Right lobe of liver (tissue), 6 donors: ENCODE data around the gene PRR14. TPM values are rescaled to one million over a fixed set of nuclear protein-coding genes. Genes with fewer than 3 reads are reported as not detected.

Experiments used
- ATAC-seq, 4 donors: fragments of 200-7000 bp; cut with Tn5 transposase; one replicate each; pipeline ENCODE4 v1.9.1; 2020; ENCODE audit warnings: mild to moderate bottlenecking in 4 of 4, moderate library complexity in 4 of 4
- DNase-seq, 3 donors: peaks; one replicate each; pipeline ENCODE4 v3.0.0-alpha.2; 2020
- H3K27ac ChIP-seq, 3 donors: fragments of 200-600 bp; one replicate each; pipeline ENCODE4 v1.8.0; 2022
- H3K27me3 ChIP-seq, 2 donors: fragments of 200-600 bp; one replicate each; pipeline ENCODE4 v1.8.0; 2022
- H3K36me3 ChIP-seq, 4 donors: fragments of 200-600 bp; sonication (generic) in 1 of 4; one replicate each; pipeline versions ENCODE4 v1.5.1 to v1.8.0; 2017 to 2022; ENCODE audit warnings: control low read depth in 1 of 4
- H3K4me1 ChIP-seq, 4 donors: fragments of 200-600 bp; sonication (generic) in 1 of 4; one replicate each; pipeline versions ENCODE4 v1.5.1 to v1.8.0; 2017 to 2022; ENCODE audit warnings: control low read depth in 1 of 4
- H3K4me3 ChIP-seq, 3 donors: fragments of 200-600 bp; one replicate each; pipeline ENCODE4 v1.8.0; 2022
- H3K9me3 ChIP-seq, 4 donors: fragments of 200-600 bp; sonication (generic) in 1 of 4; one replicate each; pipeline versions ENCODE4 v1.5.1 to v1.8.0; 2017 to 2022; ENCODE audit warnings: control low read depth in 1 of 4
- POLR2A ChIP-seq: fragments of 450-650 bp; IDR thresholded peaks from one replicate; pipeline ENCODE4 v1.6.1; 2017; ENCODE audit warnings: antibody characterized with exemption, mild to moderate bottlenecking
- WGBS: methylation state at CpG from one replicate; pipeline ENCODE4 v1.1.6; 2018; ENCODE audit warnings: low coverage, low lambda C conversion rate; ENCODE audit not compliant: insufficient coverage; ENCODE audit errors: missing lambda C conversion rate; 5-methylcytosine and 5-hydroxymethylcytosine counted together
- intact Hi-C, 2 donors: fragments of 100-400 bp; cut with DNase I; formaldehyde crosslinking; loops; one replicate each; pipeline versions ENCODE4 v1.11.2 to v1.14.1; 2022
- total RNA-seq, 6 experiments: library from RNA; depleted of rRNA in 2 of 6; stranded (reverse); fragments of >200 nt in 2 of 6; fragmentation: NEBNext Ultra II Directional in 3 of 6; extraction: Animal tissue kit (Norgen Biotek cat#: 25700) in 3 of 6; gene quantifications; one replicate each; pipeline versions ENCODE4 v1.1.0 to v1.2.4, GENCODE V29; 2016 to 2023
- TF ChIP-seq, protein P1 (sequence below), 4 donors: fragments of 200-600 bp in 3 of 4; fragments of 450-650 bp in 1 of 4; IDR thresholded peaks; one replicate each; pipeline versions ENCODE4 v1.5.1 to v1.8.0; 2016 to 2022; ENCODE audit warnings: antibody characterized with exemption in 4 of 4, mild to moderate bottlenecking in 2 of 4
- donor health status: DM: no; HTN: yes; CAD: no.
- donor health status: DM: no; HTN: no; CAD: no.
- donor health status: DM: no; HTN: no; CAD: no.
- donor health status: DM: no; HTN: yes; CAD: no.
- donor health status: DM: no; HTN: yes; CAD: no.

The PRR14 gene
- total RNA-seq, 6 experiments from 2014 or later, result 12.8 to 23.0 (median 17.6) TPM

DNA sequence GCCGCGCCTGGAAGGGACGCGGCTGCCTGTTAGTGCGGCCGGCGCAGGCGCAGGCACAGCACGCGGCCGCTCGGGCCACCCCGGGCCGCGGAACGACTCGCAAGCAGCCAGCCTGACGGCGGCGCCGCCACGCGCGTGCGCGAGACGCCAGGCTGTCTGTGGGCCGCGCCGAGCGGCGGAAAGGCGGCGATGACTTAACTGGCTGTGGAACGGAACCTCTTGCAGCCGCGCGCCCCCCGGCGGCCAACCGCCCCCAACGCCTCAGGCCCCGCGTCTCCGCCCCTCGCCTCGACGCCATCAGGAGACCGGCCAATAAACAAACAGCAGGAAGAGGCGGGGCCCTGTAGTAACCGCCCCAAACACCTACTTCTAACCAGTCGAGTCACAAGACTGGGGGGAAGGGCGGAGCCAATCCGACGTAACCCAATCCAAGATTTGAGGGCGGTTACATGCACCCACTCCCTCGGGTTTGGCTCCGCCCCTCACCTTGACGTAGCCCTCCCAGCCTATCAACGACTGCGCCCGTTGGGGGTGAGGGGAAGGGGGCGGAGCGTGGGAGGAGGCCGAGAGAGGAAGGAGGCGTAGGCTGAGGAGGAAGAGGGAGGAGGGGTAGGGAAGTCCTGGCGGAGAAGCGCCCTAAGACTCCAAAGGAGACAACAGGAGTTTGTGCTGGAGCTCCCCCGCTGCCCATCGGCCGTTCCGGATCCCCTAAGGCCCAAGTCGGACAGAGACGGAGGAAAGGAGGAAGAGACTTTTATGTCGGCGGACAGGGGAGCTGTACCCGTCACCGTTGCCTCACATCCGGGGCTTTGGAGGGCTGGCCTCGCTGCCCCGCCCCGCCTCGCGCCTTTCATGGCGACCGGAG is 7.3 kb downstream of the PRR14 start, which contains the start of gene FBRS:
FBRS (plus strand) TSS at position 566 of the 865 bp plus-strand sequence. CDS start 1,088 bp downstream, outside the sequence.
- WGBS, result 1% methylated on average over 36 of the region's 86 CpGs
- Histone ChIP-seq H3K4me1 (peaks cover 0 to 29% (median 10%) of the 10 kb centered on the region in 4 donors), H3K36me3 (peaks cover 0 to 59% (median 27%) of the 10 kb centered on the region in 4 donors), H3K4me3 (peak within 1 kb of the TSS; percentile 50 to 91 (median 91)), H3K9me3 (no peaks in the 10 kb centered on the region), H3K27me3 (no peaks in the 10 kb centered on the region), H3K27ac (peak within 1 kb of the TSS; percentile 98 to 99 (median 99))
- TF ChIP-seq, protein P1, sequence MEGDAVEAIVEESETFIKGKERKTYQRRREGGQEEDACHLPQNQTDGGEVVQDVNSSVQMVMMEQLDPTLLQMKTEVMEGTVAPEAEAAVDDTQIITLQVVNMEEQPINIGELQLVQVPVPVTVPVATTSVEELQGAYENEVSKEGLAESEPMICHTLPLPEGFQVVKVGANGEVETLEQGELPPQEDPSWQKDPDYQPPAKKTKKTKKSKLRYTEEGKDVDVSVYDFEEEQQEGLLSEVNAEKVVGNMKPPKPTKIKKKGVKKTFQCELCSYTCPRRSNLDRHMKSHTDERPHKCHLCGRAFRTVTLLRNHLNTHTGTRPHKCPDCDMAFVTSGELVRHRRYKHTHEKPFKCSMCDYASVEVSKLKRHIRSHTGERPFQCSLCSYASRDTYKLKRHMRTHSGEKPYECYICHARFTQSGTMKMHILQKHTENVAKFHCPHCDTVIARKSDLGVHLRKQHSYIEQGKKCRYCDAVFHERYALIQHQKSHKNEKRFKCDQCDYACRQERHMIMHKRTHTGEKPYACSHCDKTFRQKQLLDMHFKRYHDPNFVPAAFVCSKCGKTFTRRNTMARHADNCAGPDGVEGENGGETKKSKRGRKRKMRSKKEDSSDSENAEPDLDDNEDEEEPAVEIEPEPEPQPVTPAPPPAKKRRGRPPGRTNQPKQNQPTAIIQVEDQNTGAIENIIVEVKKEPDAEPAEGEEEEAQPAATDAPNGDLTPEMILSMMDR (IDR thresholded peaks at IDR 0.05), result peak; percentile 80 to 98 (median 96)
- peak; percentile 89 for TF ChIP-seq POLR2A
- intact Hi-C loops, result no loop called here
- ATAC-seq (peak; percentile 83 to 90 (median 85)), DNase-seq (peak; percentile 100)

DNA sequence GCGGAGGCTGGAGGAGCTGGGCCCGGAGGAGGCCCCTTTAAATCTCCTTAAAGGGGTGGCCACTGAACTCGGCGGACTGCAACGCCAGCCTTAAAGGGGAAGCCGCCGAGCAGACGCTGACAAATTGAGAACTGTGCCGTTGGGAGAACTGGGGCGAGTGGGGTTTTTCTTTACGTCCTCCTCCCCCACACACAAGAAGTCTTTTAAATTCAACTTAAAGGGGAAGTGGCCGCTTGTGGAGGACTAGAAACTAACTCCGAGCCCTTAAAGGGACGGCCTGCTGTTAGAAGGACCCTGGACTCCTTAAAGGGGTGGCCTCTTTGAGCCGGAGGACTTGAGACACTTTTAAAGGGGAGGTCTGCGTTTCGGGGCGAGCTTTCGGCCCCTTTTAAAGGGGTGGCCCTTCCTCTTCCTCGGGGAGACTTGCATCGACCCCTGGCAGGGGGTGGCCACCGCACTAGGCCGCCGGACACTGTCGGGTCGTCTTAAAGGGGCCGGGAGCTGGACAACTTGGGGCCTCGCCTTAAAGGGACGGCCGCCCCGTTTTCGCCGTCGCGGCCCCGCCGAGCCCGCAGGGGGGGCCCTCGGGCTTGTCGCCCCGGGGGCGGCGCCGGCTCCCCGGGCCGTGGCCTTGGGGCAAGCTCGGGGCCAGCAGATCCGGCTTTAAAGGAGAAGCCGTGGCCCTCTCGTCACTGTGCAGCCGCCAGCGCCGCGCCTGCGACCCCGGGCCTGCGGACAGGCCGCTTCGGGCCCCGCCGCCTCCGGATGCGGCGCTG is 8.2 kb downstream of the PRR14 start:
- peaks cover 0 to 29% (median 10%) of the 10 kb centered on the region in 4 donors for H3K4me1 ChIP-seq
- H3K27me3 ChIP-seq, result no peaks in the 10 kb centered on the region
- WGBS, result 0% methylated on average over 14 of the region's 64 CpGs
- H3K27ac ChIP-seq, result peak overlapping the region; percentile 98 to 99 (median 99)
- H3K9me3 ChIP-seq, result no peaks in the 10 kb centered on the region
- ATAC-seq (peak; percentile 23 to 39 (median 36)), DNase-seq (peak; percentile 75 to 87 (median 79))
- TF ChIP-seq POLR2A, result no peak
- TF ChIP-seq, protein P1 (IDR thresholded peaks at IDR 0.05), result peak in 3 of 4 donors; percentile 5 to 35 (median 18)
- intact Hi-C loops, result no loop called here
- peaks cover 0 to 59% (median 27%) of the 10 kb centered on the region in 4 donors for H3K36me3 ChIP-seq
- H3K4me3 ChIP-seq, result peak overlapping the region; percentile 50 to 91 (median 91)

DNA sequence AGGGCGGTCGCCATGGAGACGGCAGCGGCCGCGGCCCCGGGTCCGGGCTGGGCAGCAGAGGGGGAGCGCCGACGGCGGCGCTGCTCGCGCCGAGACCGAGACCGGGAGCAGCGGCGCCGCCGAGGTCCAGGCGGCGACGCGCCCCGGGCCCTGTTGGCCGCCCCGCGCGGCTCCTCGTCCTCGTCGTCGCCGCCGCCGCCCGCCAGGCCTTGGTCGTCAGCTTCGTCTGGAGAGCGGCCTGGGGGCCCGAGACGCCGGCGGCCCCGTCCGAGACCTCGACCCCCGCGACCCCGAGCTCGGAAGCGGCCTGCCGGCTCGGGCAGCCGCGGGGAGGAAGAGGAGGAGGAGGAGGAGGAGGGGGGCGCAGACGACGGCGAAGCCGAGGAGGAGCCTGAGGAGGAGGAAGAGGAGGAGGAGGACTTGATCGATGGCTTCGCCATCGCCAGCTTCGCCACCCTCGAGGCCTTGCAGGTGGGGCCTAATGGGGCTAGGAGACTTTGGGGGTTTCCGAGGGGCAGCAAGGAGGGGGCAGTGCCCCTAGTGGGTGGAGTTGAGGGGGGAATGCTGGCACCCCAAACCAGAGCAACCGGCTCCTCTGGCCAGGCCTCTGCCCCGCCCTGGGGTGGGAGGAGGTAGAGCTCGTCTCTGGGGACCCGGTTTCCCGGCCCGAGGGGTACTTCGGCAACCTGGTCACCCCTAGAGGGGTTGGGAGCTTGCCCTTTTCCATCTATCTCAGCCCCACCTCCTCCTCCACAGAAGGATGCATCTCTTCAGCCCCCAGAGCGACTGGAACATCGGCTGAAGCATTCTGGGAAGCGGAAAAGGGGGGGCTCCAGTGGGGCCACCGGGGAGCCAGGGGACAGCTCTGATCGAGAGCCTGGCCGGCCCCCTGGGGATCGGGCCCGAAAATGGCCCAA is 9.0 kb downstream of the PRR14 start:
- TF ChIP-seq, protein P1 (IDR thresholded peaks at IDR 0.05), result no peak
- TF ChIP-seq POLR2A, result no peak
- intact Hi-C loops, result no loop called here
- WGBS, result 2% methylated on average over 45 of the region's 84 CpGs
- no peaks in the 10 kb centered on the region for H3K9me3 ChIP-seq
- ATAC-seq (no peak), DNase-seq (peak in 1 of 3 donors; percentile 62)
- peaks cover 0 to 51% (median 24%) of the 10 kb centered on the region in 4 donors for H3K36me3 ChIP-seq
- peak overlapping the region; percentile 98 to 99 (median 99) for H3K27ac ChIP-seq
- no peaks in the 10 kb centered on the region for H3K27me3 ChIP-seq
- peaks cover 0 to 29% (median 10%) of the 10 kb centered on the region in 4 donors for H3K4me1 ChIP-seq
- peak overlapping the region; percentile 50 to 91 (median 91) for H3K4me3 ChIP-seq
